Anterior cingulate cortex (tissue), 58 donors: ENCODE data around the gene SURF4.
"Not testable (repeated sequence)": the region's sequence is repeated elsewhere in the genome, so short reads cannot be mapped to it uniquely, and the experiment has no call there.

ENCODE experiments used
- DNase-seq, 58 donors: peaks; one replicate each; lab custom pipeline; 2025; lab: John Stamatoyannopoulos, UW

The SURF4 gene

DNA sequence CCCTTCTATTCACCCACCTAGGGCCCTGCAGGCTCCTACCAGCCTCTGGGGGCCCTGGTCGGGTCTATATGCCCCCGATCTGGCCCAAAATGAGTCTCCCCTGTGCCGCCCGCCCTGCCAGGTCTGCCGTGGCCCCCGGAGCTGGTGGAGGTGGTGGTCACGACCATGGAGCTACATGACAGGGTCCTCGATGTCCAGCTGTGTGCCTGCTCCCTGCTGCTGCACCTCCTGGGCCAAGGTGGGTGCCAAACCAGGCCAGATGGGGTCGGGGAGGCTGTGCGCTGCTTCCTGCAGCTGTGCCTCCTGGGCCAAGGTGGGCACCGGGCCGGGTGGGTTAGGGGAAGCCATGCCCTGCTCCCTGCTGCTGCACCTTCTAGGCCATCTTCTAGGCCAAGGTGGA lies 24.4 kb upstream of the SURF4 start:
- DNase-seq = no peak

DNA sequence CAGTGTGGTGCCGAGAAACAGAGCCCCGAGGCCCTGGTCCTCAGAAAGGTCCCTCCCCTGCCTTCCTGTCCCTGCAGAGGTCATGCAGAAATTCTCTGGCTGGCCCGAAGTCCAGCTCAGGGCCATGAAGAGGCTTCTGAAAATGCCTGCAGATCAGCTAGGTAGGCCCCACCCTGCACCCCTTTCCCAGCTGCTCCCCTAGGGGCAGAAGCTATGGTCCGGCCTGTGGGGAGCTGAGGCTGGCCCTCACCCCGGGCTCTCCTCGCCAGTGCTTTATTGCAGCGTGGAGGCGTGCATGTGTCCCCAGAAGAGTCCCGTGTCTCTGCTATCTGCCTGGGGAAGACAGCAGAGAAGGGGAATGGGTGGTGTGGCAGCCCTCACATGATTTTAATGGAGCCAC lies 22.0 kb upstream of the SURF4 start:
- DNase-seq = no peak

DNA sequence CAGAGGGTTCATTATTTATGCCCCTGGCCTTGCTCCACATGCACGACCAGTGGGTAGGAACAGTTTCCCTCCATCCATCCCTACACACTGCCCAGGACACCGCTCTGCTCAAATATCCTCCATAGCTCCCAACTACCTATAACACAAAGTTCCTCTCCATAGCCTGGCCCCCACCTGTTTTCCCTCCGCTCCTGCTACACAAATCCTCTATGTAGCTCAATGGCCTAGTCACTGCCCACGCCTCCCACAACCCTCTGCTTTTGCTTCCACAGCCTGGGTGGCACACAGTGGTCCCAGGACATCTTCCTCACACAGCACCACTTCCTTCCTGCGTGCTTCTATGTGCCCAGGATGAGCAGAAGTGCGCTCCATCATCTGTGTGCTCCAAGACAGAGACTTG lies 21.5 kb upstream of the SURF4 start:
- DNase-seq = no peak

DNA sequence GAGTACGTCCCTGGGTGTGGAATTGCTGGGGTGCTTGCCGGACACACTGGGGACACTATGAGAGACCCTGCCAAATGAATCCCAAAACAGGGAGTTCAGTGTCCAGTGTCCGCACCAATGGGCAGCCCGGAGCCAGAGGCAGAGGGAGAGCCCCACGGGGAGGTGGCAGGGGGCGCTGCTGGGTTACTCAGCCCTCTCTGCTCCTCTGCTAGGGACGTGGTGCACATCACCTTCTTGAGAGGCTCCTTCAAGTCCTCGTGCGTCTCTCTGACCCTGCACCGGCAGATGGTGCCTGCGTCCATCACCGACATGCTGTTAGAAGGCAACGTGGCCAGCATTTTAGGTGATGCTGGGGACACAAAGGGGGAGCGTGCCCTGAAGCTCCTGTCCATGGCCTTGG lies 21.1 kb upstream of the SURF4 start:
- DNase-seq = no peak

DNA sequence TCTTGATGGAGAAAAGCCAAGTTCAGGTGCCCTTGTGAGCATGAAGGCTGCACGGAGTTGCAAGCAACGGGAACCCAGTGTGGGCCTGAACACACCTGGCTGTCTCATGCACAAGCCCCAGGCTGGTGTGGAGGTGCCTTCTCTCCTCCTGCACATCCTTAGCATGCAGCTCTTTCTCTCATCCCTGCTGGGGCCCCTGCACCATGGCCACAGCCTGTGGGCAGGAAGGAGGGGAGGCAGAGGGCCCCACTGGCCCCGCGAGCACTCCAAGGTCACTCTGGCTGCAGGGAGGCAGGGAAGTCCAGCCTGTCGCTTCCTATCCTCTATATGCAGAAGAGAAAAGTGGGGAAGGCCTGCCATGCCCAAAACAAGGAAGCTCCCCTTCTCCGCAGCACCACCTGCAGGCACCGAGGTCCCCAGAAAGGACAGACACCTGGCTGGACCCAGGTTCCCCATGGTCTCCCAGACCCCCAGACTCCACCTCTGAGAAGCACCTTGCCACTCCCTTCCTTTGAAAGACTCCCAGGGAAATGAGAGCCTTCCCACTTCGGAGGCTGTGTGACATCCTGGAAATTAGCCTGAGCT lies 18.9 kb upstream of the SURF4 start:
- DNase-seq = no peak

DNA sequence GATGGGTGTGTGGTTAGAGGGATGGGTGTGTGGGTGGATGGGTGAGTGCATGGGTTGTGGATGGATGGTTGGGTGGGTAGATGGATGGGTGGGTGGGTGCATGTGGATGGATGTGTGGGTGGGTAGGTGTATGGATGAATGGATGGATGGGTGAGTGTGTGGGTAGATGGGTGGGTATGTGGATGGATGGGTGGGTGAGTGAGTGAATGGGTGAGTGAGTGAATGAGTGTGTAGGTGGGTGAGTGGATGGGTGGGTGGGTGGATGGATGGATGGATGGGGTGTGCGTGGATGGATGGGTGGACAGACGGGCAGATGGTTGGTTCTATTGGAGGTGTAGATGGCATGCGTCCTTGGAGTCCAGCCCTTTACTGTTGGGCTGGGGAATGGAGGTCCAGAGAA lies 17.5 kb upstream of the SURF4 start:
- no peak for DNase-seq

DNA sequence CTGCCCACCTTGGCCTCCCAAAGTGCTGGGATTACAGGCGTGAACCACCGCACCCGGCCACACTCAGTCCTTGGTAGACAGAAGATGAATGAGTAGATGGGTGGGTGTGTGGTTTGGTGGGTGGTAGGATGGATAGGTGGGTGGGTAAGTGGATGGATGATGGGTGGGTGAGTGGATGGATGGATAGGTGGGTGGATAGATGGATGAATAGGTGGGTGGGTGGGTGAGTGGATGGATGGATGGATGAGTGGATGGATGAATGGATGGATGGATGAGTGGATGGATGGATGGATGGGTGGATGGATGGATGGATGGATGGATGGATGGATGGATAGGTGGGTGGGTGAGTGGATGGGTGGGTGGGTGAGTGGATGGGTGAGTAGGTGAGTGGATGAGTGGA lies 16.4 kb upstream of the SURF4 start:
- not testable (repeated sequence) for DNase-seq

DNA sequence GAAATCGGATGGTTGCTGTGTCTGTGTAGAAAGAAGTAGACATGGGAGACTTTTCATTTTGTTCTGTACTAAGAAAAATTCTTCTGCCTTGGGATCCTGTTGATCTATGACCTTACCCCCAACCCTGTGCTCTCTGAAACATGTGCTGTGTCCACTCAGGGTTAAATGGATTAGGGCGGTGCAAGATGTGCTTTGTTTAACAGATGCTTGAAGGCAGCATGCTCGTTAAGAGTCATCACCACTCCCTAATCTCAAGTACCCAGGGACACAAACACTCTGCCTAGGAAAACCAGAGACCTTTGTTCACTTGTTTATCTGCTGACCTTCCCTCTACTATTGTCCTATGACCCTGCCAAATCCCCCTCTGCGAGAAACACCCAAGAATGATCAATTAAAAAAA lies 15.6 kb upstream of the SURF4 start:
- not testable (repeated sequence) for DNase-seq

DNA sequence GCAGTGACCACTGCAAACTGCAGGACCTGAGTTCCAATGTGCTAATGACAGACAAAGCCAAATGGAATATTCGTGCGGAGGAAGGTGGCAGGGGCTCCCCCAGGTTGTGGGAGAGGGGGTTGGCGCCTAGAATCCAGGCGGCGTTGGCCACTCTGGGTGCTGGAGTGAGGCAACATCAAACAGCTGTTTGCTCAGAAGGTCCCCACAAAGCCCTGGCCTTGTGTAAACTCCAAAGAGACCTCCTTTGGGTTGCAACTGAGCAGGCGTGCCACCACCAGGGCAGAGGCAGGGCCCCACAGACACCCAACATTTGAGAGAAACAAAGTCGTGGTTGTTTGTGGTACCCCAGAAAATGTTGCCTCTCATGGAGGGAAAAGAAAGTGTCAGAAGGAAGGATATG lies 14.9 kb upstream of the SURF4 start:
- no peak for DNase-seq

DNA sequence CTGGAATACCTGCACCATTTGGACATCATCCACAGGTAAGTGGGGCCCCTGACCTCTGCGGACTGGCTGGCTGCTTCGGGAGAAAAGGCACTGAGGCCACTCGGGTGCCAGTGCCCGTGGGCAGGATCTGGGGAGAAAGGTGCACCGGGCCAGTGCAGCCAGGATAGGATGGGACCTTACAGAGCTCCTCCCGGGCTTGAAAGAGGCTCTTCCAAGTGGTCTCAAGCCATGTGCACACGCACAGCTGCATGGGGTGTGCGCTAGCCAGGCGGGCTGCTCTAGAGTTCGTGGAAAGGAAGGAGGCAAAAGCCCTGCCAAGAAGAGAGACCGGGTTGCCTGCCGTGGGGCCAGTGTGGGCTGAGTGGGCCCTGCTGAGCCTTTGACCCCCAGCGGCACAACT lies 13.7 kb upstream of the SURF4 start:
- DNase-seq = no peak

DNA sequence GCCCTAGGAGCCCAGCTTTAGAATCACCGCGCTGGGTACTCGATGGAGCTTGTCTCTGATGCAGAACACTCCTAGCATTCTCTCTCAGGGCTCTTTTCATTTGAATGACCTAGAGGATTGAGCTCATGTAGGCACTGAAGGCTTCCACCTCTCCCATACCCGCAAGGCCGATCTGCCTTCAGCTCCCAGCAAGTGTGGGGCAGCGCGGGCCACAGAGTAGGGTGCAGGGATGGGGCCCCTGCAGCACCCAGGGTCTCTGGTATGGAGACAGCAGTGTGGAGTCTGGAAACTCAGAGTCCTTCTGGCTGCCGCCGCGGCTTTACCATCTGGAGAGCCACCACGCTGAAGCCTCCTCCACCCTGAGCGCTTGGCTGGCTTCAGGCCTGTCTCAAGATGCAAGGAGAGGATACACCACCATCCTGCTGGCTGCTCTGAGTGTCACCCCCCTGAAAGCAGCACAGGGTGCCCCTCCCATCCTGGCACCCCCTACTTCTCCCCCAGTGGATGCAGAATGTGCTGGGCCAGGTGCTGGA lies 13.2 kb upstream of the SURF4 start:
- peak in 22 of 58 donors; percentile 7 to 67 (median 34) for DNase-seq

DNA sequence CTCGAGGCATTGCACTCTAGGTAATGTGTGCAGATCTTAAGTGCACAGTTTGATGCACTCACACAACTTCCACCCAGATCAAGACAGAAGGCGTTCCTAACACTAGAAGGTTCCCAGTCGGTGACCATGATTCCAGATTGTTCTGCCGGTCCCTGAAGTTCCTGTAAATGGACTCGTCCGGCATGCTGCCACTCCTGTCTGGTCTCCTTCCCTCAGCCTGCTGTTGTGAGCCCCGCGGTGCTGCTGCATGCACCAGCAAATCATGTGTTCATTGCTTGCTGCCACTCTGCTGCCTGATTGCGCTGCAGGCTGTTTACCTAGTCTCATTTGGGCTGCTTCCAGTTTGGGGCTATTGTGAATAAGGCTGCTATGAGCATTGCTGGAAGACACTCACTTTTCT lies 11.8 kb upstream of the SURF4 start:
- no peak for DNase-seq

DNA sequence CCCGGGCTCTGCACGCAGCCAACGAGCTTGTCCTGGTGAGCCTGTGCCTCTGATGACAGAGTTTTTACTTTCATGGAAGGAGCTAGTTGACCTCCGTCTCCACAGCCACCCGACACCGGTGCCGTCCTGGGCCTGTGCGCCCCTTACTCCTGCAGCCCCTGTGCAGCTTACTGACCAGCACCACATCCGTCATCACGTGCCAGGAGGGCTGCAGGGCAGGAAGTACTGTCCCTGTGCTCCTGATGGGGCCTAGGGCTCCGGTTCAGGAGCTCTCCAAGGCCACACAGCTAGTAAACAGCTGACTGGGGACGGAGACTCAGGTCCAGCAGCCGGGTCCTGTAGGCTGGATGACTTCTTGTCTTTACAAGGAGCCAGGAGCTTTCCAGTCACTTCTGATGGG lies 10.5 kb upstream of the SURF4 start:
- DNase-seq = no peak

DNA sequence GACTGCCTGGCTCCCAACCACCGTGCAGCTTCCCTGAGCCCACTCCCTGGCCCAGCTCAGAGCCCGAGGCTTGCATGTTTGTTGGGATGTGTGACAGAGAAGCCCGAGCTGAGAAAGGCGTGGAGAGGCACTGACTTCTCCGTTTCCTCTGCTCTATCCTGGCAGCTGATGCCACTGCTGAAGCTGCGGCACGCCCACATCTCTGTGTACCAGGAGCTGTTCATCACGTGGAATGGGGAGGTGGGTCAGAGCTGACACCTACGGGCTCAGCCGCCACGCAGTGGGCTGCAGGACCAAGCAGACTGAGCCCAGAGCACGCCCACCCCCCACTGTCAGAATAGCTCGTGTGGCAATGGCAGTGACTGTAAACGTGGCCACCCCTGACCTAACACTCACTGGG lies 9.6 kb upstream of the SURF4 start:
- peak in 19 of 58 donors; percentile 7 to 65 (median 31) for DNase-seq

DNA sequence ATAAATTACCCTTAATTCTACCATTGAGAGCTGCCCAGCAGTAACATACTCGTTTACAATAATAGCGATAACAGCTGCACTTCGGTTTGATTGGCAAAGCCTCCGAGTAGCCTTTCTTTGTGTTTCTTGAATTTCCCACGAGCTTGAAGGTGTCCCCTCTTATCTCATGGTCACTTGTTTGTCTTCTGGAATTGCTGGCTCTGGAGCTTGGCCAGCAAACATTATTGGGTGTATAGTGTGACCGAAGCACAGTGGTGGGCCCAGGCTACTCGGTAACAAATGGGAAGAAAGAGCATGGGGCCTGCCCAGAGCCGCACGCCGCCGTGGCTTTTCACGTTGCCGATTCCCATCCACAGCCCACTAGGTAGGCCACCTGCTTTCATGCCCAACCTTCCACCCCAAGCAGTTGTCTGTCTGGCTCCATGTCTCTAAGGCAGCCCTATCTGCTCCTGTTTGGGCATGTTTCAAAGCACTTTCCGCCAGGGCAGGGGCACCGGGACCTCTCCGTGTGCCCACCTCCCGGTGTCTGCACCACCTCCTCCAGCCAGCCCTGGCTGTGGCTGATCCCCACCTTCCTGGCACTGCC lies 9.0 kb upstream of the SURF4 start:
- DNase-seq = no peak

DNA sequence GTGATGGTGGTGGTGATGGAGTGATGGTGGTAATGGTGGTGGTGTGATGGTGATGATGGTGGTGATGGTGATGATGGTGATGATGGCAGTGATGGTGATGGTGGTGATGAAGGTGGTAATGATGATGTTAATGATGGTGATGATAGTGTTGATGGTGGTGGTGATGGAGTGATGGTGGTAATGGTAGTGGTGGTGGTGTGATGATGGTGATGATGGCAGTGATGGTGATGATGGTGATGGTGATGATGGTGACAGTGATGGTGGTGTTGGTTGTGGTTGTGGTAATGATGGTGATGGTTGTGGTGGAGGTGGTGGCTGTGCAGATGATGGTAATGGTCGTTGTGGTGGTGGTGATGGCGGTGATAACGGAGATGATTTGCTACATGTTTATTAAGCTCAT lies 7.6 kb upstream of the SURF4 start:
- DNase-seq = no peak

DNA sequence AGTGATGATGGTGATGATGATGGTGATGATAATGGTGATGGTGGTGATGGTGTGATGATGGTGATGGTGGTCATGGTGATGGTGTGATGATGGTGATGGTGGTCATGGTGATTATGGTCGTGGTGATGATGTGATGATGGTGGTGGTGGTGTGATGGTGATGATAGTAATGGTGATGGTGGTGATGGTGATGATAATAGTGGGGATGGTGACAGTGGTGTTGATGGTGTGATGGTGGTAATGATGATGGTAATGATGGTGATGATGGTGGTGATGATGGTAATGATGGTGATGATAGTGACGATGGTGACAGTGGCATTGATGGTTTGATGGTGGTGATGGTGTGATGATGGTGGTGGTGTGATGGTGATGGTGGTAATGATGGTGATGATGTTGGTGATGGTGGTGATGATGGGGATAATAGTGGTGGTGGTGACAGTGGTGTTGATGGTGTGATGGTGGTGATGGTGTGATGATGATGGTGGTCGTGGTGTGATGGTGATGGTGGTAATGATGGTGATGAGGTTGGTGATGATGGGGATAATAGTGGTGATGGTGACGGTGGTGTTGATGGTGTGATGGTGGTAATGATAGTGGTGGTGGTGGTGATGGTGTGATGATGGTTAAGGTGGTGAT lies 6.8 kb upstream of the SURF4 start:
- no peak for DNase-seq

DNA sequence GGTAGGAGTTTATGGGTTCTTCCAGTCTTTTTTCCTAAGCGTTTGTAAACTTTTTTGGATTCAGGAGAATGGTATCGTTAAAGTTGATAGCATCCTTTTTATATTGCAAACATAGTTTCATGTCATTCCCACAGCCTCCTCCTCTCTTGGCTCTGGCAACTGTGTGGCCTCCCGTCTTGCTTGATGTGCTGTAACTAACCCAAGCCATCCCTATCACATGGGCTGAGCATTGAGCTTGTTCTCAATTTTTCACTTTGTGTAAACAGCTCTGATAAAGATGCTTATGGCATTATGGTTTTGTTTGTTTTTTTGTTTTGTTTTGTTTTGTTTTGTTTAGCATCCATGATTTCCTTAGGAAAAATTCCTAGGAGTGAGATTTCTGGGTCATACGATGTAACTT lies 4.9 kb upstream of the SURF4 start:
- DNase-seq = peak in 12 of 58 donors; percentile 8 to 40 (median 26)

DNA sequence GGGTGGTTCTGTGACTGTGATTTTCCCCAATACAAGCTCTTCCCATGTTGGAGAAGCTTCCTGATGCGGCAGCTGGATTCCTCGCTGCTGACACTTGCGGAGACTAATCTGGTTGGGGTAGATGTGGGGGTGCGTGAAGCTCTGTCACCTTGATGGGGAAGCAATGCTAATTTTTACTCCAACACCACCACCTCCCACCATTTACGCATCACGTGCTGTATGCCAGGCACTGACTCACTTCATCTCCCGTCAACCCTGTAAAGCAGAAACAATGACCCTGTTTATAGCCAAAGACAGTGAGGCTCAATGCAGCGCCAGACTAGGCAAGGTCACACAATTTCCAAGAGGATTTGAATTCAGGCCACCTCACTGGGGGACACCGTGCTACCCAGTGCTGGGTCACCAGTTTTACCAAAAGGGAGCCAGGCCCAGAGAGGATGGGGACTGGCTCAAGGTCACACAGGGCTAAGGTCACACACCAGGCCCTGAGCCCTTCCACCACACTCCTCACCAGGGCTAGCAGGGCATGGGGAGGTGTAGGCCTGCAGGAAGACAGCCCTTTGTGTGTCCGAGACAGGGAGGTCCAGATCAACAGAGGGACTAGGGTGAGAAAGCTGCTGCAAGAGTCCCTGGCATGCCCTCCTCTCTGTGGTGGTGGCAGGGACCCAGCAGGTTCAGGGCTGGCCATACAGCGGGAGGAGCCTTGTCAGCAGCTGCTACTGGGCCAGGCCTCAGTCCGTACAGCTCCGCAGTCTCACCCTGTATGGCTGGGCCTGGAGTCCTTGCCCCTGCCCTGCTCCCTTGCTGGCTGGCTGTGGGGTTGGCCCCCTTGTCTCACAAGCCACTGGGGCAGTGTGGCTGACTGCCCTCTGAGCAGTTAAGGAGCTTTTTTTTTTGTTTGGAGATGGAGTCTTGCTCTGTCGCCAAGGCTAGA lies 3.6 kb upstream of the SURF4 start:
- DNase-seq = peak in 21 of 58 donors; percentile 9 to 65 (median 41)

DNA sequence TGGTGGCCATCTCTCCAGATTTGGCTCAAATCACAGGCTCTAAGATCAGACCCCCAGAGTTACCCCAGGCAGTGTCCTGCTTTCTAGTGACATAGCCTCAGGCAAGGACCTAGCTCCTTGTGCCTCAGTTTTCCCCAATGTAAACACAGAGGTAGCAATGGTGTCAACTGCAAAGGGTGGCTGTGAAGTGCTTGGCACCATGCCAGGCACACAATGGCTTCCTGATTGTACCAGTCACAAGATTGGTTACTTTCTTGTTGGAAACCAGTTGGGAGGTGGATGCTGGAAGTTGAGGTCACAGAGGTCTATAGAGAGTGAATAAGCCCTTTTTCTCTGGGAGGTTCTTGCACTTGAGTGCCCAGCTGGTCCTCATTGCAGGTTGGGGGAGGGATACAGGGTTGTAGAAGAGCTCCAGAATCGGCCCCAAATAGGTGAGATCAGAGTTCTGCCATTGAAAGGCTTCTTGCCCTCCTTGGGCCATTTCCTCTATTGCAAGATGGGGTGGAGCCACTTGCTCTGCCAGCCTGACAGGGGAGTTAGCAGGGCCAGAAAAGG lies 2.6 kb upstream of the SURF4 start:
- peak in 1 of 58 donors; percentile 39 for DNase-seq
